Measurements from ENCODE around the gene RPS6KB2. TPM values are rescaled to one million over a fixed set of nuclear protein-coding genes. Genes with fewer than 3 reads are reported as not detected.

Gene RPS6KB2
- polyA plus RNA-seq, 1 donor (not counting 4 experiments of a cell fraction or from before 2014, with no cell fraction given) = 61.4 TPM

DNA sequence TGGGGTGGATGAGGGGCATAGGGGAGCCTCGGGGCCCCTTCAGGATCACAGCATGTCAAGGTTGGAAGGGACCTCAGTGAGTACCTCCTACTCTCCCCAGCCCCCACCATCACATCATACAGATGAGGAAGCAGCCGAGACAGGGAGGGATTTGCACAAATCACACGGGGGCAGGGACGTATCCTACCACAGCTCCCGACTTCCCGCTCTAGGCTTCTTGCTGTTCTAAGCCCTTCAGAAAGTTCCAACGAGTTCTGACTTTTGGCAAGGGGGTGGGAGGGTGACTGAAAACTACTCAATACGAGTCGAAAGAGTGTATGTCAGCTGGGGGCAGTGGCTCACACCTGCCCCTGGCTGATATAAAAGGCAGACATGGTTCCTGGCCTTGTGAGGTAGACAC, 41.2 kb upstream of the RPS6KB2 start:
- H3K27ac ChIP-seq (ENCODE audit: control insufficient read depth, insufficient read depth, low read length) = no peak overlapping the region
- no peak overlapping the region for H3K4me3 ChIP-seq (ENCODE audit: control insufficient read depth in 2 of 3, extremely low read depth in 1 of 3, insufficient read depth in 2 of 3, low read depth in 1 of 3, low read length in 3 of 3)
- no peaks in the 10 kb centered on the region for H3K27me3 ChIP-seq (ENCODE audit: control insufficient read depth, extremely low read depth, insufficient read depth, low read length)
- peaks cover 6% of the 10 kb centered on the region for H3K79me2 ChIP-seq (ENCODE audit: control insufficient read depth, insufficient read depth, low read length)
- H3K9ac ChIP-seq (ENCODE audit: control insufficient read depth, extremely low read depth, insufficient read depth, low read length) = no peak overlapping the region
- no peak overlapping the region for H3K4me2 ChIP-seq (ENCODE audit: control insufficient read depth, extremely low read depth, insufficient read depth, low read depth, low read length)
- dilution Hi-C loops (cut with MboI; ENCODE audit: extremely low pct_ligation_motif_present, low sequenced_read_pairs) = no loop called here
- TF ChIP-seq EZH2 (IDR thresholded peaks at IDR 0.05; ENCODE audit: low read length) (no peak), CTCF (optimal IDR thresholded peaks at IDR 0.05 in 1 of 3, IDR thresholded peaks at IDR 0.05 in 1 of 3, conservative IDR thresholded peaks at IDR 0.05 in 1 of 3; ENCODE audit: extremely low read depth in 1 of 3, insufficient read depth in 2 of 3, low read length in 3 of 3) (no peak)
- no peaks in the 10 kb centered on the region for H3K9me3 ChIP-seq (ENCODE audit: control insufficient read depth, low read depth, low read length)
- FAIRE-seq (no peak), DNase-seq (ENCODE audit: low read depth, low spot score) (no peak)
- H2AFZ ChIP-seq (ENCODE audit: control insufficient read depth, low read length) = no peak overlapping the region
- H3K4me1 ChIP-seq (ENCODE audit: control insufficient read depth, extremely low read depth, insufficient read depth, low read length) = peaks cover 19% of the 10 kb centered on the region
- no peaks in the 10 kb centered on the region for H3K9me1 ChIP-seq (ENCODE audit: control insufficient read depth, extremely low read depth, insufficient read depth, low read length)
- H3K36me3 ChIP-seq (ENCODE audit: control insufficient read depth in 2 of 2, extremely low read depth in 1 of 2, insufficient read depth in 2 of 2, low read length in 2 of 2) = no peaks in the 10 kb centered on the region
- H4K20me1 ChIP-seq (ENCODE audit: control insufficient read depth, extremely low read depth, insufficient read depth, low read length) = no peaks in the 10 kb centered on the region

- dilution Hi-C loops (cut with MboI; ENCODE audit: extremely low pct_ligation_motif_present, low sequenced_read_pairs) = no loop called here
- Histone ChIP-seq H3K36me3 (ENCODE audit: control insufficient read depth in 2 of 2, extremely low read depth in 1 of 2, insufficient read depth in 2 of 2, low read length in 2 of 2) (no peaks in the 10 kb centered on the region), H3K9ac (ENCODE audit: control insufficient read depth, extremely low read depth, insufficient read depth, low read length) (no peak overlapping the region), H2AFZ (ENCODE audit: control insufficient read depth, low read length) (no peak overlapping the region), H3K4me2 (ENCODE audit: control insufficient read depth, extremely low read depth, insufficient read depth, low read depth, low read length) (no peak overlapping the region), H4K20me1 (ENCODE audit: control insufficient read depth, extremely low read depth, insufficient read depth, low read length) (no peaks in the 10 kb centered on the region), H3K27ac (ENCODE audit: control insufficient read depth, insufficient read depth, low read length) (no peak overlapping the region), H3K9me1 (ENCODE audit: control insufficient read depth, extremely low read depth, insufficient read depth, low read length) (no peaks in the 10 kb centered on the region), H3K4me3 (ENCODE audit: control insufficient read depth in 2 of 3, extremely low read depth in 1 of 3, insufficient read depth in 2 of 3, low read depth in 1 of 3, low read length in 3 of 3) (no peak overlapping the region), H3K79me2 (ENCODE audit: control insufficient read depth, insufficient read depth, low read length) (peaks cover 8% of the 10 kb centered on the region), H3K9me3 (ENCODE audit: control insufficient read depth, low read depth, low read length) (no peaks in the 10 kb centered on the region), H3K27me3 (ENCODE audit: control insufficient read depth, extremely low read depth, insufficient read depth, low read length) (no peaks in the 10 kb centered on the region), H3K4me1 (ENCODE audit: control insufficient read depth, extremely low read depth, insufficient read depth, low read length) (peaks cover 21% of the 10 kb centered on the region)
- DNase-seq (ENCODE audit: low read depth, low spot score) (no peak), FAIRE-seq (no peak)
- TF ChIP-seq CTCF (optimal IDR thresholded peaks at IDR 0.05 in 1 of 3, IDR thresholded peaks at IDR 0.05 in 1 of 3, conservative IDR thresholded peaks at IDR 0.05 in 1 of 3; ENCODE audit: extremely low read depth in 1 of 3, insufficient read depth in 2 of 3, low read length in 3 of 3) = no peak
- no peak for TF ChIP-seq EZH2 (IDR thresholded peaks at IDR 0.05; ENCODE audit: low read length)
Measured at GRCh38 chr11:67387518-67387917, 40.8 kb upstream of the RPS6KB2 start.

All from keratinocyte (primary cell).